Ishikawa (cell line): Measurements from ENCODE around the gene ARFGEF3.

Experiments
- EGR1 ChIP-seq: IDR thresholded peaks from 2 replicates; pipeline ENCODE4 v1.6.1; 2012
- EP300 ChIP-seq: IDR thresholded peaks from 2 replicates; pipeline ENCODE4 v1.6.1; 2012; ENCODE audit warnings: borderline replicate concordance
- MAX ChIP-seq: IDR thresholded peaks from 2 replicates; pipeline ENCODE4 v1.6.1; 2012
- NFIC ChIP-seq: IDR thresholded peaks from 2 replicates; pipeline ENCODE4 v1.6.1; 2012
- REST ChIP-seq: IDR thresholded peaks from 2 replicates; pipeline ENCODE4 v1.6.1; 2012; ENCODE audit warnings: low read depth, mild to moderate bottlenecking
- TCF12 ChIP-seq: IDR thresholded peaks from 2 replicates; pipeline ENCODE4 v1.6.1; 2012; ENCODE audit warnings: low read depth
- YY1 ChIP-seq: IDR thresholded peaks from 2 replicates; pipeline ENCODE4 v1.6.1; 2012; ENCODE audit warnings: low read depth

- no peak for TF ChIP-seq EGR1
- no peak for TF ChIP-seq TCF12
- TF ChIP-seq YY1 = no peak
- no peak for TF ChIP-seq EP300
- TF ChIP-seq MAX = no peak
- TF ChIP-seq NFIC = no peak
- no peak for TF ChIP-seq REST
These were observed 76.6 kb downstream of the ARFGEF3 start for GRCh38 chr6:138238368-138238767.
